H1 (cell line): ENCODE measurements around the gene MCC. TPM values are rescaled to one million over a fixed set of nuclear protein-coding genes. Genes with fewer than 3 reads are reported as not detected.

Experiments used
- BRCA1 ChIP-seq: IDR thresholded peaks from 2 replicates; pipeline ENCODE4 v1.6.1; 2012; ENCODE audit warnings: low read depth, low read length, improper control_type of control experiment
- polyA plus RNA-seq, 7 experiments: library from polyadenylated mRNA; depleted of rRNA in 3 of 7; stranded (reverse) in 5 of 7; unstranded in 2 of 7; fragments of >200 nt in 5 of 7; fragments of 200-250 nt in 2 of 7; gene quantifications; 1 replicate in 5 of 7; 2 replicates in 1 of 7; 4 replicates in 1 of 7; pipeline versions ENCODE4 v1.2.1 to v1.2.3, GENCODE V29; 2011 to 2013; ENCODE audit warnings: missing spikeins in 2 of 7, mixed read lengths in 2 of 7
- total RNA-seq: library from RNA; stranded (reverse); fragmentation: NEBNext Ultra II Directional; extraction: Animal tissue kit (Norgen Biotek cat#: 25700); gene quantifications from 2 replicates; pipeline ENCODE4 v1.2.1, GENCODE V29; 2021

MCC gene
- total and polyA plus RNA-seq, 2 of the 8 experiments (the other 6 are each of a cell fraction or from before 2014, with no cell fraction given), result 2.6 to 18.3 TPM

DNA sequence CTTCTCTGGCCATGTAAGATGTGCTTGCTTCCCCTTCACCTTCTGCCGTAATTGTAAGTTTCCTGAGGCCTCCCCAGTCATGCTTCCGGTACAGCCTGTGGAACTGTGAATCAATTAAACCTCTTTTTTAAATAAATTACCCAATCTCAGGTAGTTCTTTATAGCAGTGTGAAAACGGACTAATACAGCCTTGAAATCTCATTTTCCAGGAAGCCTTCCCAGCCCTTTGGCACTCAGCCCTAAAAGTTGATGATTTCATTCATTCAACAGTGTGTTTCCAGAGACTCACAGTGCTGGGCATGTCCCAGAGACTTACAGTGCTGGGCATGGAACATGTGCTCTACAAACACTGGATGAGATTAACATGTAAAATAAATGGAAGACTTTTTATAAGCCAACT is 375.8 kb downstream of the MCC start (continued):
- no peak for TF ChIP-seq BRCA1
